ENCODE measurements around the gene JAK3.
"Not testable (repeated sequence)": the region's sequence is repeated elsewhere in the genome, so short reads cannot be mapped to it uniquely, and the experiment has no call there.

The JAK3 gene

GRCh38 chr19:17803264-17803896 lies 44.4 kb downstream of the JAK3 start:
- no peak for DNase-seq (ENCODE audit: low read depth)

DNA sequence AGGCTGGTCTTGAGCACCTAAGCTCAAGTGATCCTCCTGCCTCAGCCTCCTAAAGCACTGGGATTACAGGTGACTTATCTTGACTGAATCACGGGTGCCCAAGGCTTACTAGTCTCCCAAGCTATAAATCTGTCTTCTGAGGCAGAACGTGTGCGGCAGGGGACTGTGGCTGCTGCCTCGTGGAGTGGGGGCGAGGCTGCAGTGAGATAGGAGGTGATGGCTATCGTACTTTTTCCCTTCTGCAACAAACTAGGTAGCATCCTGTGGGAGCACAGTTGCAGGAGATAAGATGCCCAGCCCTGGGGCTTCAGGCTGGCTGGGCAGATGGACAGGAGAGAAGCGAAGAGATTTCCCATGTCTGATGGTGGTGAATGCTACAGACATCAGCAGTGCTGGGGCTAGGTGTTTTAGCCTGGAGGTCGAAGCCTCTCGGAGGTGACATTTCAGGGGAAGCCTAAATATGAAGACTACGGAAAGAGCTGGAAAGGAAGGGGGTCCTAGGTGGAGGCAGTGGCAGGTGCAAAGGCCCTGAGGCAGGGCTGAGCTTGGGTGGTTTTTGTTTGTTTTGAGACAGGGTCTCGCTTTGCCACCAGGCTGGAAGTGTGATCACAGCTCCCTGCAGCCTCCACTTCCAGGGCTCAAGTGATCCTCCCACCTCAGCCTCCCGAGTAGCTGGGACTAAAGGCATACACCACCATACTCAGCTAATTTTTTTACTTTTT lies 45.5 kb downstream of the JAK3 start:
- no peak for DNase-seq (ENCODE audit: low read depth)

GRCh38 chr19:17798599-17798998 lies 49.2 kb downstream of the JAK3 start:
- not testable (repeated sequence) for DNase-seq (ENCODE audit: low read depth)

DNA sequence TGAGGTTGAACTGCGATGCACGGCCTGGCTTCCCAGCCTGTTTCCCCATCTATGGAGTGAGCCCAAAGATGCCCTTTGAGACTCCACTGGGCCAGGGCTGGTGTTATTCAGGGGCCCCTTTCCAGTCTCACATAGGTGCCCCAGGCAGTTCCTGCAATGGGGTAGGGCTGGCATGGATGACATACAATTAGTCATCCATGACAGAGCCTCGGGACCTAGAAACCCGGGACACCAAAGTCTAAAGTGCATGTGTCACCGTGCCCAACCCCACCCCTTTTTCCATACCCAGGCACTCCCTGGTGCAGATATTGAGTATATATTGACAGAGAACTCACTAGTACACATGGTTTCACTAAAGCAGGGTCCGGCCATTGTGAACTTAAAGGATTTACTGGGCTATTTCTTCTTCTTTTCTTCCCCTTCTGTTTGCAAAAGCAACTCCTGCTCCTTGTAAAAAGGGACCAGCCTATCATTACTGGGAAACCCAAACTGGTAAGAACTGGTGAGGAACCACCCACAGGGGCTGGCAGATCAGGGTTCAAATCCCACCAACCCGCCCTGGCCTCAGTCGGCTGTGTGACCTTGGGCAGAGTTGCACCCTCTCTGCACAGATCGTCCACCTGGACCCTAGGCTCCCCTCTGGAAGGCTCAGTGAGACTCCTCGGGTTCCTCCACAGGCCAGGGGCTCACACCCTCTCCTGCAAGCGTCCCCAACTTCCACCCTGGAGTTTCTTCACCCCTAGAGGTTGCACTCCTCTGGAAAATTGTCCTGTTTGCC lies 50.2 kb downstream of the JAK3 start:
- DNase-seq (ENCODE audit: low read depth): no peak

GRCh38 chr19:17796838-17797423 lies 50.9 kb downstream of the JAK3 start:
- DNase-seq (ENCODE audit: low read depth): no peak

DNA sequence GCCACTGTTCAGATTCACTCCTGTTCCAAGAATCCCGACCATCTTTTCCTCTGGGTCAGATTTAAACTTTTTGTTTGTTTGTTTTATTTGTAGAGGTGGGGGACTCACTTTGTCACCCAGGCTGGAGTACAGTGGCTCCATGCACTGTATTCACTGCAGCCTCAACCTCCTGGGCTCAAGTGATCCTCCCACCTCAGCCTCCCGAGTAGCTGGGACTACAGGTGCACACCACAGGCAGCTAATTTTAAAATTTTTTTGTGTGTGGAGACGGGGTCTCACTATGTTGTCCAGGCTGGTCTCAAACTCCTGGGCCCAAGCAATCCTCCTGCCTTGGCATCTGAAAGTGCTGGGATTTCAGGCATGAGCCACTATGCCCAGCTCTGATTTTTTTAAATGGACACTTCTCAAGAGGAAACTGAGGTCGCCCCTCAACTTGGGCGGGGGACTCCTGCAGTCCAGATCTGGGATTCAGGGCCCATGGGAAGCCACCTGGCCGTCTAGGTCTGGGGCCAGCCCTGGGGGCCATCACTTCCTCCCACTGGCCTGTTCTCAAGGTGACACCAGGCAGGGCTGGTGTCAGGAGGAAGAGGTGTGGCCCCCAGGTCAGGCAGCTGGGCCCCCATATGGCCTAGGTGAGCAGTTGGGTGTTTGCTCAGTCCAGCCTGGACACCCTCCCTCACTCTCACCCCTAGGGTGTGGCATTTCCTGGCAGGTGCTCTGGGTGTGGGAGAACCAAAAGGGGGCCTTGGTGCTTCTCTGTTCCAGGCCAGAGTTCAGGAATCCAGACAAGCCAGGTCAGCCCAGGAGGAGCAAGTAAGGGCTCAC lies 51.6 kb downstream of the JAK3 start:
- DNase-seq (ENCODE audit: low read depth): no peak

GRCh38 chr19:17795495-17795856 lies 52.3 kb downstream of the JAK3 start:
- DNase-seq (ENCODE audit: low read depth): no peak

DNA sequence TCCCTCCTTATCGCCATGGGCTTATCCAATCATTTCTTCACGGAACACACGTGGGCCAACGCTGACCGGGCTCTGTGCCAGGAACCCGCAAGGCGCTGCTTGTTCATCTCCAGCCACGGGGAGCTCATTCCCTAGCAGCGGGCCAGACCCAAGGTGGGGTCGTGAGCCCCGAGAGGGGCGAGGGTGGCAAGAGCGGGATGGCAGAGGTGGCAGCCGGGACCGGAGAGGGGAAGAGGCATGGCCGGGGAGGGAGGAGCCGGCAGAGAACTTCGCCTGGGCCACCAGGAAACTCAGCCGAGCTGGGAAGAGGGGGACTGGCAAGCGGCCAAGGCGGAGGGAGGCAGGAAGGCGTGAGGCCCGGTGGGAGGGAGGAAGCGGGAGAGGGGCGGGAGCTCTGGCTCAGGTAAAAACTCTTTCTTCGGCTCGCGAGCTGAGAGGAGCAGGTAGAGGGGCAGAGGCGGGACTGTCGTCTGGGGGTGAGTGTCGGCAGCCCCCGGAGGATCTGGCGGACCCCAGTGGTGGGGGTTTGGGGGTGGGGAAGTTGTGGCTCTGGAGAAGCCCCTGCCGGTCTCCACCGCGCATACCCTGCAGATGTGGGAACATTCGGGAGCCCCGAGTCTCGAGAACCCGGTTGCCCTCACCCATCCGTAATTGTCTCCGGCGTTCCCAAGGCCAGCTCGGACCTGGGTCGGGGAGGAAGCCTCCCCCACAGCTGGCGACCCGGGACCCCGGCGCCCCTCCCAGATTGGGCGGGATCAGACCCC lies 52.9 kb downstream of the JAK3 start, which contains the start of gene B3GNT3:
TSS of gene B3GNT3 (plus strand) at position 408 of the 764 bp plus-strand sequence. CDS start 12,670 bp downstream, outside the sequence.
- DNase-seq (ENCODE audit: low read depth): no peak

DNA sequence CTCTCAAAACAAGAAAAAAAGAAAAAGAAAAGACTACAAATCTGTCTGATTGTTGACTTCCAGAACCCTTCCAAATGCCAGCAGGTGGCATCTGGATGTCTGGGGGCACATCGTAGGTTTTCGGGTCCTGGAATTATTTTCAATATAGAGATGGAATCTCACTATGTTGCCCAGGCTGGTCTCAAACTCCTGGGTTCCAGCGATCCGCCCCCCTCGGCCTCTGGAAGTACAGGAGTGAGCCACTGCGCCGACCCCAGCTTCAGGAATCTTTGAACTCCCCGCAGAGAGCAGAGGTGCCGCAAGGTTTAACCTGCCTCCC lies 53.4 kb downstream of the JAK3 start:
- no peak for DNase-seq (ENCODE audit: low read depth)

- no peak for DNase-seq (ENCODE audit: low read depth)
Measured at GRCh38 chr19:17790059-17790780, 57.6 kb downstream of the JAK3 start.

DNA sequence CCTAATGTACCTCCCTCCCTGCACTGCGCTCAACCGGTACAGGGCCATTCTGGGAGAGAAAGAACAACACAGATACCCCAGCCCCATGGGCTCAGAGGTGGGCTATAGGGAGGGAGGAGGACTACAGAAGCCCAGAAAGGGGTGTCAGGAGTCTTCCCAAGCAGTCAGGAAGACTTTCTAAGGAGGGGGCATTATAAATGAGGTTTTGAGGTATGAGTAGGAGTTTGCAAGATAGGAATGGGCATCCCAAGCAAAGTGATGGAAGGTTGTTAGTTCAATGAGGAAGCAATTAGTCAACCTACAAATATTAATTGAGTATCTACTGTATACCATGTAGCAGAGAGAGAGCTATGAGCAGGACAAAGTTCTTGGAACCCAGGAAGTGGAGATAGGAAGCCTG lies 59.1 kb downstream of the JAK3 start:
- DNase-seq (ENCODE audit: low read depth): no peak

DNA sequence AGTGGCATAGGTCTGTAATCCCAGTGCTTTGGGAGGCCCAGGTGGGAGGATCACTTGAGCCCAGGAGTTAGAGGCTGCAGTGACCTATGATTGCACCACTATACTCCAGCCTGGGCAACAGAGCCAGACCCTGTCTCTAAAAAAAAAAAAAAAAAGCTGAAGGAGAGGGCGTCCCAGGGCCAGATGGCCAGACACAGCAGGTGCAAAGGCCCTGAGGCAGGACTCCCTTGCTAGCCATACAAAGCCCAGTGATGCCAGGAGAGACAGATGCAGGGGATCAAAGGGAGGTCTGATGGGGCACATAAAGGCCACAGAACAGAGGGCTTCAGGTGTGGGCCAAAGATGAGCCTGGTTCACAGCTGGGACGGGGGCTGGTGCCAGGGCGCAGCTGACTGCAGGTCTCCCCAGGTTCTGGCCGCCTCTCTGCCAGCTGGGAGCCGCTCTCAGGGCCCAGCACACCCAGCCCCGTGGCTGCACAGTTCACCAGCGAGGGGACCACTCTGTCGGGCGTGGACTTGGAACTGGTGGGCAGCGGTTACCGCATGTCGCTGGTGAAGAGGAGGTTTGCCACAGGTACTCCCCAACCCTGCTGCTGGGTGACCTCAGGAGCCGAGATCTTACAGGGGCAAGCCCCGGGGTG lies 60.4 kb downstream of the JAK3 start:
- no peak for DNase-seq (ENCODE audit: low read depth)

DNA sequence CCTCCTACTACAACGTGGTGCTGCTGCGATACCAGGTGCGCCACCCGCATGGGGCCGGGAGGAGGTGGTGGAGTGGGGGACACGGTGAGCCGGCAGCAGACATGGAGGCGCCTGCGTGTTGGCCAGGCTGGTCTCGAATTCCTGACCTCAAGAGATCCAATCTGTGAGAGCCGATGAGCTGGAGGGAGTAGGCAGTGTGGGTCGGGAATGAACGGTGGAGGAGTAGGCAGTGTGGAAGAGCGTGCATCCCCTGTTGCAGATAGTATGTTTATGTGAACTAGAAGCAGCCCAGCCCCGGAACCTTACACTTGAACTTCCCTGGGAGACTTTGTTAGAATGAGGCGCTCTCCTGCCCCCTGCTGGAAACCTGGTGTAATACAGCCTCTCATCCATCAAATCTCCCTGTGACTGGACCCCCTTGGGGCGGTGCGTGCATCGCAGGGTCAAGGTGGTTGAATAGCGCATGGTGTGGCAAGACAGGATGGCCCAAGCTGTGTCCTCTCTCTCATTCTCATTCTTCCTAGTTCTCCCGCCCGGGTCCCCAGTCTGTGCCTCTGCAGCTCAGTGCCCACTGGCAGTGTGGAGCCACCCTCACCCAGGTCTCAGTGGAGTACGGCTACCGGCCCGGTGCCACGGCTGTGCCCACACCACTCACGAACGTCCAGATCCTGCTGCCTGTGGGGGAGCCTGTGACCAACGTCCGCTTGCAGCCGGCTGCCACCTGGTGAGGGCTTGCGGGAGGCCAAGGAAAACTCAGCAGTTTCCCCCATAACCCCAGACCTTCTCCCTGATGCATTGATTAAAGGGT lies 63.4 kb downstream of the JAK3 start:
- peak; percentile 35 for DNase-seq (ENCODE audit: low read depth)

DNA sequence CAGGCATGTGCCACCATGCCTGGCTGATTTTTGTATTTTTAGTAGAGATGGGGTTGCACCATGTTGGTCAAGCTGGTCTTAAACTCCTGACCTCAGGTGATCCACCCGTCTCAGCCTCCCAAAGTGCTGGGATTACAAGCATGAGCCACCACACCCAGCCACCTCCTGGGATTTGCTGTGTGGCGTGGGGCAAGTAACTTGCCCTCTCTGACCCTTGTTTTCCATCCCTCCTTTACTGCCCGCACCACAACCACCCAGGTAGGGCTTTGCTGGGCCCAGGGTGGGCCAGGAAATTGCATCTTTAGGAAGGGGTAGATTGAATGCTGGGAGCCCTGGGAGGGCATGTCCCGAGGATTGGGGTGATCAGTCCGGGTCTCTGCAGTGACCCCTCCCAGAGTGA lies 64.1 kb downstream of the JAK3 start:
- DNase-seq (ENCODE audit: low read depth): not testable (repeated sequence)

DNA sequence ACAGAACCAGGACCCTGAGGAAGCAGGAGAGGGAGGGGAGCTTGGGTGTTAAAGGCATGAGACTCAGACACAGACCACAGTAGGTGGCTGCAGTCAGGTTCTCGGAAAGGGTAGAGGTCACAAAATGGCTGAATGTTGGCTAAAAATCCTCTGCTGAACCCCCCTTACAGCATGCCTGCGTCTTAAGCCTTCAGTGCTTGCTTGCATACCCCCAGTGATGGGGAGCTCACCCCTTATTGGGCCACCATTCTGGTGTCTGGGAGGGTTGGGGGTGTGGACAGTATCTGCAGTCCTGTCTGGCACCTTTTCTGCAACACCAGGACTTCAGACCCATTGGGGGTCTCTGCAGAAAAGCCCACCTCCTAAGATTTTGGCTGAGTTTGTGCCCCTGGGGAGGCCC lies 67.0 kb downstream of the JAK3 start:
- DNase-seq (ENCODE audit: low read depth): no peak

GRCh38 chr19:17778968-17779929 lies 68.5 kb downstream of the JAK3 start:
- DNase-seq (ENCODE audit: low read depth): peak; percentile 36

- DNase-seq (ENCODE audit: low read depth): no peak
Measured at GRCh38 chr19:17778251-17778967, 69.4 kb downstream of the JAK3 start.
